Osteocyte (in vitro differentiated cells): ENCODE measurements around the gene CACNA1S. TPM values are rescaled to one million over a fixed set of nuclear protein-coding genes. Genes with fewer than 3 reads are reported as not detected.

ENCODE experiments used
- DNase-seq: peaks from one replicate; pipeline ENCODE4 v3.0.0; 2021; ENCODE audit warnings: mixed read lengths; ENCODE audit not compliant: unreplicated experiment; ENCODE audit errors: extremely low spot score
- H3K27ac Mint-ChIP-seq: one replicate; pipeline ENCODE4 v1.8.0; 2021; ENCODE audit warnings: mild to moderate bottlenecking, mixed read lengths; ENCODE audit not compliant: unreplicated experiment
- H3K27me3 Mint-ChIP-seq: one replicate; pipeline ENCODE4 v1.8.0; 2021; ENCODE audit warnings: mixed read lengths; ENCODE audit not compliant: unreplicated experiment
- H3K36me3 Mint-ChIP-seq: one replicate; pipeline ENCODE4 v1.8.0; 2021; ENCODE audit warnings: mixed read lengths; ENCODE audit not compliant: unreplicated experiment
- H3K4me1 Mint-ChIP-seq: one replicate; pipeline ENCODE4 v1.8.0; 2021; ENCODE audit warnings: mixed read lengths; ENCODE audit not compliant: unreplicated experiment
- H3K4me3 Mint-ChIP-seq: one replicate; pipeline ENCODE4 v1.8.0; 2021; ENCODE audit warnings: mild to moderate bottlenecking, moderate library complexity, mixed read lengths; ENCODE audit not compliant: unreplicated experiment
- H3K9me3 Mint-ChIP-seq: one replicate; pipeline ENCODE4 v1.8.0; 2021; ENCODE audit warnings: mixed read lengths; ENCODE audit not compliant: unreplicated experiment
- total RNA-seq: library from RNA; stranded (reverse); gene quantifications from 2 replicates; pipeline ENCODE4 v1.2.1, GENCODE V29; 2021
- TF ChIP-seq, protein P1 (sequence below): fragments of 200-600 bp; sonication (generic); IDR thresholded peaks from 2 replicates; pipeline ENCODE4 v1.5.0; 2021; ENCODE audit warnings: antibody characterized with exemption, mild to moderate bottlenecking, moderate library complexity

Gene CACNA1S
- total RNA-seq, 1 donor from 2014 or later: not detected

DNA sequence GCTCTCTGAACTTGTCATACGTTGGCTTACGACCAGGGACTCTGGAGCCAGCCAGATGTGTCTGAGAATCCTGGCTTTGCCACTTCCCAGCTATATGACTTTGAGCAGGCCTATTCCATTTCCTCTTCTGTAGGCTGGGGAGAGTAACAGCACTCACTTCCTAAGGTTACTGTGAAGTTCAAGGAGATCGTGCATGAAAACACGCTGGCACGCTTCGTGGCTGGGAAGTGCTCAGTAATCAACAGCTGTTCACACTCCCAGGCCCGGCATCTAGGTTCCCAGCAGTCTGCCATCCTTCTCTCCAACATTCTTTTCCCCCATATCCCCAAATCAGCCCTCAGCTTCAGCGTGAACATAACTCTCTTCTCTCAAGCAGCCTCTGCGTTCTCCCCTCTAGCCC is 12.8 kb upstream of the CACNA1S start:
- no peak for DNase-seq
- TF ChIP-seq, protein P1, sequence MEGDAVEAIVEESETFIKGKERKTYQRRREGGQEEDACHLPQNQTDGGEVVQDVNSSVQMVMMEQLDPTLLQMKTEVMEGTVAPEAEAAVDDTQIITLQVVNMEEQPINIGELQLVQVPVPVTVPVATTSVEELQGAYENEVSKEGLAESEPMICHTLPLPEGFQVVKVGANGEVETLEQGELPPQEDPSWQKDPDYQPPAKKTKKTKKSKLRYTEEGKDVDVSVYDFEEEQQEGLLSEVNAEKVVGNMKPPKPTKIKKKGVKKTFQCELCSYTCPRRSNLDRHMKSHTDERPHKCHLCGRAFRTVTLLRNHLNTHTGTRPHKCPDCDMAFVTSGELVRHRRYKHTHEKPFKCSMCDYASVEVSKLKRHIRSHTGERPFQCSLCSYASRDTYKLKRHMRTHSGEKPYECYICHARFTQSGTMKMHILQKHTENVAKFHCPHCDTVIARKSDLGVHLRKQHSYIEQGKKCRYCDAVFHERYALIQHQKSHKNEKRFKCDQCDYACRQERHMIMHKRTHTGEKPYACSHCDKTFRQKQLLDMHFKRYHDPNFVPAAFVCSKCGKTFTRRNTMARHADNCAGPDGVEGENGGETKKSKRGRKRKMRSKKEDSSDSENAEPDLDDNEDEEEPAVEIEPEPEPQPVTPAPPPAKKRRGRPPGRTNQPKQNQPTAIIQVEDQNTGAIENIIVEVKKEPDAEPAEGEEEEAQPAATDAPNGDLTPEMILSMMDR: no peak
- Mint-ChIP-seq H3K27ac (no peak overlapping the region), H3K4me1 (peaks cover 7% of the 10 kb centered on the region), H3K9me3 (no peaks in the 10 kb centered on the region), H3K27me3 (peaks cover 13% of the 10 kb centered on the region), H3K36me3 (no peaks in the 10 kb centered on the region), H3K4me3 (no peak overlapping the region)

DNA sequence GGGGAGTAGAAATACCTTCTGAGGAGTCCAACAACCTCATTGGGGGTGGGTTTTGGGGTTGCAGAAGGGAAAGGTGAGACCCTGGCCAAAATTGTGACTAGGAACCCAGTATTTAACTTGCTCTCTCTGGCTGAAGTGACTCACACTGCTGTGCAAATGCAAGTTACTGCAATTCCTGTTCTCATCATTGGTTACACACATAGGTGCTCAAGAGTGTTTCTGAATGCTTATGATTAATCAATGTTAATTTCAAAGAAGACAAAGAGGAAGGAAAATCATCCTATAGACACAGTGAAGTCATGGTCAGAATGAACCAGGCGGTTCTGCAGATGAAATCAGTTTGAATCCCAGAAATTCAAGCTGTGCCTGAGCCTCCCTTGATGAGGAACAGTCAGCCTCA is 11.6 kb upstream of the CACNA1S start:
- Mint-ChIP-seq H3K4me1 (peaks cover 10% of the 10 kb centered on the region), H3K27me3 (peaks cover 16% of the 10 kb centered on the region), H3K9me3 (no peaks in the 10 kb centered on the region), H3K36me3 (no peaks in the 10 kb centered on the region), H3K27ac (no peak overlapping the region), H3K4me3 (no peak overlapping the region)
- DNase-seq: no peak
- TF ChIP-seq, protein P1: no peak

DNA sequence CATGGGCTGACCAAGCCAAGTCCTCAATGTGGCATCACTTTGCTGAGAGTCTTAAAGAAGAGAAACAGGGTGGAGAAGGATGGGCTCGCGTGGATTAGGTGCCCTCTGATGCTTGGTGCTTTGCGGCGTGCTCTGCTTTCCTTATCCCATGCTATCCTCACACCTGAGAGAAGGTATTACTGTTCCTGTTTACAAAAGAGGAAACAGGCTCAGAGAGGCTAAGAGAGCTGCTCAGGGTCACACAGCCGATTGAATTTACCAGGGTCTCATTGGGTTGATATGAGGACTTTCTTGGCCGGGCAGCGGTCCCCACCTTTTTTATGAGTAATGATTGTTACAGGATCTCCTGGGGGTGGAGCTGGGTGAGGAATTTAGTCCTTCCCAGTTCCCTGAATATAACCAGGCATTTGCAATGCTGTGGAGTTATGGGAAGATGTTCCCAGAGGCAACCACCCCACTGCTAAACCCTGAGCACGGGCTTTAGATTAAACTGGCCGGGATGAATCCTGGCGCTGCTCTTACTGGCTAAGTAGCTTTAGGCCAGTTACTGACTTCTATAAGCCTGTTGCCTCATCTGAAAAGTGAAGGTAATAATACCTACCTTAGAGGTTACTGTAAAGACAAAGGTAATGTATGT is 10.2 kb upstream of the CACNA1S start:
- peaks cover 19% of the 10 kb centered on the region for H3K27me3 Mint-ChIP-seq
- H3K9me3 Mint-ChIP-seq: no peaks in the 10 kb centered on the region
- H3K36me3 Mint-ChIP-seq: no peaks in the 10 kb centered on the region
- TF ChIP-seq, protein P1: no peak
- H3K27ac Mint-ChIP-seq: no peak overlapping the region
- peaks cover 10% of the 10 kb centered on the region for H3K4me1 Mint-ChIP-seq
- DNase-seq: no peak
- no peak overlapping the region for H3K4me3 Mint-ChIP-seq

DNA sequence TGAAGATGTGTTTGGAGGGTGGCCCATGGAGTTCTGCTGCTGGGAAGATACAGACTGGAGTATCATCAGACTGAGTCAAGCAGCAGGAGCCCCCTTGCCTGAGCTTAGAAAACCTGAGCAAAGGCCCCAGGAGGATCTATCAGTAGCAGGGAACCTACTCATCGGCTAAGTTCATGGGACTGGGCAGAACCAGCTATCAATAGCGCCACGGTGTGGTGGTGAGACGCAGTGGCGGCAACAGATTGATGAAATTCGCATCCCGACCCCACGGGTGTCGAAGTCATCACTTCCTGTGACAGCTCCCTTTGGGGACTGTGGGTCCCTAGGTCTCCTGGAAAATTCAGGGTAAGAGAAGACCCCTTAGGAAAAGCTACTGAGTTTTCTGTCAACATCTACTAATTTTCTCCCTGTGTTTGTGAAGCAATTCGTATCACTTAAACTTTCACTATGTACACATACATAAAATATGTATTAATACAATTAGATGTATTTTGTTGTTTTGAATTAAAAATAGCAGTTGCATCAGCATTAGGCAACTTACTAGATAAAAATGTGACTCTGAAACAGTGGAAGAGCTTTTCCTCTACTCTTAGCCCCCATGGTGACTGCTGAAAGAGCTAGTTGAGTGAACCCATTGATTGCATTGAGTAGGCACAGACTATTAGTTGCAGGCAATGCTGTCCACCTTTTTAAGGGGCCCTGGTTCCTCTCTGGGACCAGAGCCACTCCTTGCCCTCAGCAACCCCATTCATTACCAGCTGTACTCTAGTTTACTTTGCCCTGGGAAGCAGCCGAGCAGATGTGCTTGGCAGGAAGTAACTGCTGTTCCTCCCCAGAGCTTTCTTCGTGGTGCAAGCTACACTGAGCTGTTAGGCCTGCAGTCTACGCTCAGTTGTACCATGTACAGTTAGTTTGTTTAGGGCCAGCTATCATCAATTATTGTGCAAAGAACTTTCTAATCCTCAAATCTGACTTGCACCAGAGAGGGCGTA is 7.3 kb upstream of the CACNA1S start:
- no peak for DNase-seq
- Mint-ChIP-seq H3K4me1 (peaks cover 3% of the 10 kb centered on the region), H3K36me3 (no peaks in the 10 kb centered on the region), H3K27me3 (peaks cover 14% of the 10 kb centered on the region), H3K9me3 (no peaks in the 10 kb centered on the region), H3K27ac (no peak overlapping the region), H3K4me3 (no peak overlapping the region)
- TF ChIP-seq, protein P1: peak; percentile 64

DNA sequence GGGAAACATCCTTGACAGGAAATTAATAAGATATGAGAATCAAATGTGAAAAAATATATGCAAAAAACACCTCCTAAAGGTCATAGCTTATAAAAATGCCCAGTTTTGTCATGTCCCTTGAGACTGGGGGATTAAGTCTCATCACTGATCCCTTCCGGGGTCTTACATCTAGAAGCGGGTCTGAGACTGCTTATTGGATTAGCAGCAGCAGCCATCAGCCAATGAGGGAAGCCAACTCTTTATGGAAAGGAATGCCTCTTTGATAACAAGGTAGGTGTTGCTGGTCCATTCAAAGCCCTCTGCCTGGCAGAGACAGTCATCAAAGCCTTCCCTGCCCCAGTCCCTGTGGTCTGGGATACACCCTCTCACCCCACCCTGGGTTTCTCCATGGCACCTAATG is 3.9 kb upstream of the CACNA1S start:
- peaks cover 18% of the 10 kb centered on the region for H3K27me3 Mint-ChIP-seq
- no peak overlapping the region for H3K27ac Mint-ChIP-seq
- DNase-seq: no peak
- H3K4me1 Mint-ChIP-seq: peaks cover 3% of the 10 kb centered on the region
- H3K36me3 Mint-ChIP-seq: no peaks in the 10 kb centered on the region
- no peak overlapping the region for H3K4me3 Mint-ChIP-seq
- TF ChIP-seq, protein P1: no peak
- H3K9me3 Mint-ChIP-seq: no peaks in the 10 kb centered on the region
